Tibial artery (tissue), 4 donors: ENCODE data around the gene RAB27A.

ENCODE experiments used
- DNase-seq, 2 donors: peaks; one replicate each; pipeline ENCODE4 v3.0.0-alpha.2; 2019
- H3K27ac ChIP-seq, 2 donors: fragments of 200-600 bp; sonication (generic) in 1 of 2; 1 replicate in 1 of 2; 2 replicates in 1 of 2; pipeline ENCODE4 v1.5.1; 2018 to 2019; ENCODE audit warnings: mild to moderate bottlenecking in 1 of 2
- H3K27me3 ChIP-seq, 2 donors: fragments of 200-600 bp; sonication (generic) in 1 of 2; one replicate each; pipeline versions ENCODE4 v1.5.1 to v1.6.0; 2016 to 2019
- H3K36me3 ChIP-seq, 3 donors: fragments of 200-600 bp; sonication (generic) in 2 of 3; one replicate each; pipeline ENCODE4 v1.5.1; 2016 to 2019; ENCODE audit warnings: mild to moderate bottlenecking in 2 of 3
- H3K4me1 ChIP-seq, 4 donors: fragments of 200-600 bp; sonication (generic) in 2 of 4; 1 replicate in 3 of 4; 2 replicates in 1 of 4; pipeline ENCODE4 v1.5.1; 2016 to 2019
- H3K4me3 ChIP-seq, 2 donors: fragments of 200-600 bp; sonication (generic) in 1 of 2; 1 replicate in 1 of 2; 2 replicates in 1 of 2; pipeline ENCODE4 v1.5.1; 2018 to 2019; ENCODE audit warnings: mild to moderate bottlenecking in 2 of 2
- H3K9me3 ChIP-seq, 3 donors: fragments of 200-600 bp; sonication (generic) in 1 of 3; one replicate each; pipeline ENCODE4 v1.5.1; 2016 to 2019
- intact Hi-C: fragments of 100-400 bp; cut with DNase I; formaldehyde crosslinking; loops from one replicate; pipeline ENCODE4 v1.15.0; 2023; ENCODE audit warnings: low total_unique reads
- TF ChIP-seq, protein P1 (sequence below), 2 experiments: fragments of 200-600 bp in 1 of 2; fragments of 450-650 bp in 1 of 2; IDR thresholded peaks; one replicate each; pipeline ENCODE4 v1.5.1; 2017 to 2019; ENCODE audit warnings: antibody characterized with exemption in 2 of 2, mild to moderate bottlenecking in 1 of 2, moderate library complexity in 1 of 2

RAB27A gene

DNA sequence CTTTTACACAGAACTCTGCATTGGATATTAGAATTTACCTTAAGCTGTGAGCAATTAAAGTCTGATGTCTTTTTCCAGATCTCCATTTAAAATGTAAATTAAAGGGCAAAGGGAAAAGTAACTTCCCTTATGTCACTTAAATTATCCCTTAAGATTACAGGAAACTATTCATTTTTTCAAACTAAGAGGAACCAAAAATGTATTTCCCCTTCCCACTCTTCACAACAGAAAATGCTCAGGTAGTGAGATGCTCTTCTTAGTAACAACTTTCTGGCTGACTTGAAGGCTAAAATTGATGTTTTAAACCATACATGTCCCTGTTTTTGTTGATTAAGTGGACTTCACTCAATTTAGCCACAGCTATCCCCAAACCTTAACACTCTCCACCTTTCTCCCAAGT lies 110.5 kb downstream of the RAB27A start:
- Histone ChIP-seq H3K27me3 (no peaks in the 10 kb centered on the region), H3K9me3 (no peaks in the 10 kb centered on the region), H3K4me3 (no peak overlapping the region), H3K36me3 (peaks cover 55 to 70% (median 68%) of the 10 kb centered on the region in 3 donors), H3K4me1 (no peaks in the 10 kb centered on the region), H3K27ac (no peak overlapping the region)
- intact Hi-C loops, result no loop called here
- no peak for DNase-seq
- TF ChIP-seq, protein P1, sequence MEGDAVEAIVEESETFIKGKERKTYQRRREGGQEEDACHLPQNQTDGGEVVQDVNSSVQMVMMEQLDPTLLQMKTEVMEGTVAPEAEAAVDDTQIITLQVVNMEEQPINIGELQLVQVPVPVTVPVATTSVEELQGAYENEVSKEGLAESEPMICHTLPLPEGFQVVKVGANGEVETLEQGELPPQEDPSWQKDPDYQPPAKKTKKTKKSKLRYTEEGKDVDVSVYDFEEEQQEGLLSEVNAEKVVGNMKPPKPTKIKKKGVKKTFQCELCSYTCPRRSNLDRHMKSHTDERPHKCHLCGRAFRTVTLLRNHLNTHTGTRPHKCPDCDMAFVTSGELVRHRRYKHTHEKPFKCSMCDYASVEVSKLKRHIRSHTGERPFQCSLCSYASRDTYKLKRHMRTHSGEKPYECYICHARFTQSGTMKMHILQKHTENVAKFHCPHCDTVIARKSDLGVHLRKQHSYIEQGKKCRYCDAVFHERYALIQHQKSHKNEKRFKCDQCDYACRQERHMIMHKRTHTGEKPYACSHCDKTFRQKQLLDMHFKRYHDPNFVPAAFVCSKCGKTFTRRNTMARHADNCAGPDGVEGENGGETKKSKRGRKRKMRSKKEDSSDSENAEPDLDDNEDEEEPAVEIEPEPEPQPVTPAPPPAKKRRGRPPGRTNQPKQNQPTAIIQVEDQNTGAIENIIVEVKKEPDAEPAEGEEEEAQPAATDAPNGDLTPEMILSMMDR (IDR thresholded peaks at IDR 0.05), result no peak

DNA sequence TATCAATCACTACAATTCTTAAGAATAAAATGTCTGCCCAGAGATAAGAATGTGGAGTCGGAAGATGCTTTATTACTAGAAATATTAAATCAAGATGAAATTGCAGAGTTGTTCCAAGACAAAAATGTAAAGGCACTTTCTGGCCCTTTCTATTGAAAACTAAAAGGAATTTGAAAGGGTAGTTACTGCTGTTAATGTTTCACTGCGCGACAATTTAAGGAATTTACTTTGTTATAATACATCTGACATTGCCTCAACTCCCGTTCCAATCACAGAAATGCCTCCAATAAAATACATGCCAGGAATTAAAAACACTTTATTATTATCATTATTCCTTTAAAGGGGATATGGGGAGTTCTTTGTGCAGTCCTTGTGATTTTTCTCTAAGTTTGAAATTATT lies 119.3 kb downstream of the RAB27A start:
- Histone ChIP-seq H3K27ac (no peak overlapping the region), H3K4me3 (no peak overlapping the region), H3K4me1 (no peaks in the 10 kb centered on the region), H3K9me3 (no peaks in the 10 kb centered on the region), H3K27me3 (no peaks in the 10 kb centered on the region), H3K36me3 (no peaks in the 10 kb centered on the region)
- TF ChIP-seq, protein P1 (IDR thresholded peaks at IDR 0.05), result no peak
- intact Hi-C loops, result no loop called here
- DNase-seq, result no peak

DNA sequence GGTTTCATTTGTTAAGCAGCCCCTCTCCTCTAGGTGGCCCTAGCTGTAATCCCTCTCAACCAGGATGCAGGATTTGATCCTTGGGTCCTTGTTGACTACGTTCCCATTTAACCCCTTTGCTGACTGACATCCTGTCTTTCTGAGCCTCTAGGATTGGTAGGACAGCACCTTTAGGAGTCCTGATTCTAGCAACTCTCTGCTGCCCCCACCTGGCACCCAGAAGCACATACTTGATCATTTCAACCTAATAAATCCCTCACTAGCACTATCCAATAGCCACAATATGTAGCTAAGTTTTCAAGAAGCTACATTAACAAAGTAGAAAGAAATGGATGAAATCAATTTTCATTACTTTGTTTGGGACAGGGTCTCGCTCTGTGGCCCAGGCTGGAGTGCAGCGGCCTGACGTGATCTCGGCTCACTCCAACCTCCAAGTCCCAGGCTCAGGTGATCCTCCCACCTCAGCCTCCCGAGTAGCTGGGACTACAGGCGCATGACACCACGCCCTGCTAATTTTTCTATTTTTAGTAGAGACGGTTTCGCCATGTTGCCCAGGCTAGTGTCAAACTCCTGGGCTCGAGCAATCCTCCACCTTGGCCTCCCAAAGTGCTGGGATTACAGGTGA lies 121.2 kb downstream of the RAB27A start:
- H3K27me3 ChIP-seq, result no peaks in the 10 kb centered on the region
- H3K4me1 ChIP-seq, result no peaks in the 10 kb centered on the region
- no peak overlapping the region for H3K27ac ChIP-seq
- TF ChIP-seq, protein P1 (IDR thresholded peaks at IDR 0.05), result peak; percentile 69 to 76
- H3K36me3 ChIP-seq, result no peaks in the 10 kb centered on the region
- DNase-seq, result peak in 1 of 2 donors; percentile 24
- intact Hi-C loops, result loop anchor here (10.0 kb wide), 1 partner anchor 1204 kb away; no protein-coding TSS in a partner anchor
- H3K4me3 ChIP-seq, result no peak overlapping the region
- no peaks in the 10 kb centered on the region for H3K9me3 ChIP-seq

DNA sequence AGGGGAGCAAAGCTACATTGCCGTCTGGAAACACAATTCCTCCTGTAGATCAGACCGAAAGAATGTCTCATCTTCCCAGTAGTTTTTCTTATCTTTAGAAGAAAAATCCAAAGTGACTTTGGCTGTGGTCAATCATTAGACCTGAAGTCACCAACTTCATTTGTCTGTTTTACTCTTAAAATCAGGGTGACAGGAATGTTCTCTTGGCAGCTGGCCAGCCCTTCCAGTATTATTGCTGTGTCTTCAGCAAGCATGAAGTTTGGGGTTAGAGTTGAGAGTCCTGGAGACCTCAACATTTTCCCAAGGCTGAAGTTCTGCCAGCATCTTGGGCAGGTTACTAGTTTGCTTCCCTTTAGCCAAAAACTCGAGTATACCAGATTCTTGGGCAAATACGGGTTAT lies 125.3 kb downstream of the RAB27A start:
- DNase-seq, result no peak
- no peaks in the 10 kb centered on the region for H3K27me3 ChIP-seq
- H3K4me3 ChIP-seq, result no peak overlapping the region
- no peaks in the 10 kb centered on the region for H3K9me3 ChIP-seq
- H3K4me1 ChIP-seq, result no peaks in the 10 kb centered on the region
- intact Hi-C loops, result loop anchor here (10.0 kb wide), 1 partner anchor 1199 kb away; no protein-coding TSS in a partner anchor
- H3K36me3 ChIP-seq, result no peaks in the 10 kb centered on the region
- TF ChIP-seq, protein P1 (IDR thresholded peaks at IDR 0.05), result no peak
- no peak overlapping the region for H3K27ac ChIP-seq
